ENCODE results near the gene SPTBN1.

- TF ChIP-seq ZNF24 (IDR thresholded peaks at IDR 0.05) (no peak), ESRRA (IDR thresholded peaks at IDR 0.05; ENCODE audit: borderline replicate concordance, low read depth) (no peak), EP300 (IDR thresholded peaks at IDR 0.05; ENCODE audit: low read length) (no peak), SMAD1 (IDR thresholded peaks at IDR 0.05; ENCODE audit: low read depth, low read length, partially characterized antibody) (no peak), TAF15 (IDR thresholded peaks at IDR 0.05; ENCODE audit: low read depth, low read length) (no peak)
These were observed 153.5 kb downstream of the SPTBN1 start for GRCh38 chr2:54609647-54610046.

Measured in K562 (cell line).